SH-SY5Y (cell line): Measurements from ENCODE around the gene RBMS3.

Source experiments
- GATA2 ChIP-seq: IDR thresholded peaks from 2 replicates; pipeline ENCODE4 v1.6.1; 2011; ENCODE audit warnings: mild to moderate bottlenecking, low read depth, low read length
- GATA3 ChIP-seq: IDR thresholded peaks from 2 replicates; pipeline ENCODE4 v1.6.1; 2011; ENCODE audit warnings: low read depth, mild to moderate bottlenecking, low read length, moderate library complexity

DNA sequence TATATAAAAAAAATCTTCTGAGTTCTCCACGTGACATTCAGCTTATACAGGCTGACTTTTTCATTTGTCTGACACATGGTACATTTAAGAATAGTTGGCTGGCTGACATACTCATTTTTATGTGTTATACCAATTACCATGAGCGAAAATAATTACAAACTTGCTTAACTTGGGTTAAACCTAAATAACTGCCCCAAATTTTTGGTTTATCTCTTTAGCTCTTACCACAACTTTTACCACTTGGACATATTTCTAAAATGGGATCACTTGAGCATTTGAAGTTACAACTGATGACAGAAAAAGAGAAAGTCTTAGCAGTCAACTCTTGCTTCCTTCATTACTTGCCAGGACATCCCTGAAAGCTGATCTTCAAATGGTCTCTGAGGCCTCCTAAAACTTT is 618.1 kb downstream of the RBMS3 start:
- TF ChIP-seq GATA2, result no peak
- TF ChIP-seq GATA3, result no peak
